Measurements from ENCODE around the gene GOLGA7B.
"Not testable (repeated sequence)": the region's sequence is repeated elsewhere in the genome, so short reads cannot be mapped to it uniquely, and the experiment has no call there.

The GOLGA7B gene

DNA sequence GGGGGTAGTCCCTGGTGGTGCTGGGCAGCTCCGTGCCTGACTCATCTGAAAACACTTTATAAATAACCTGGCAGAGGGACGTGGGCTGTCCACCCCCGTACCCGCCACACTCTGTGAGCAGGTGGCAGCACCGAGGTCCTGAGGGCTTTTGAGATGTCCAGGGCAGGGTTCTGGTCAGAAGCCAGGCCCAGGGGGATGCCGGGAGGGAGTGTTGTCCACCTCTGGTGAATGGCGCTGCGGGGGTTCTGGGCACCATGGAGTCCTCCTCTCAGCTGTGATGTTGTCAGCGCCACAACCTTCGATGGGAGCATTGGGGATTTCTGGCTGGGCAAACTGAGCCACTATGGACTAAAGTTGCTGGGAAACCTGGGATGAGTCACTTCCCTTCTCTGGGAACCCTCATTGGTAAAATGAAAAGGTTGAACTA is 27.4 kb upstream of the GOLGA7B start:
- no peaks in the 10 kb centered on the region for H3K27me3 Mint-ChIP-seq
- H3K9me3 Mint-ChIP-seq = no peaks in the 10 kb centered on the region
- no peak overlapping the region for H3K27ac Mint-ChIP-seq
- no peaks in the 10 kb centered on the region for H3K36me3 Mint-ChIP-seq (ENCODE audit: low read depth)
- no peak for DNase-seq
- no peaks in the 10 kb centered on the region for H3K4me1 Mint-ChIP-seq (ENCODE audit: low read depth)
- no peak overlapping the region for H3K4me3 Mint-ChIP-seq

DNA sequence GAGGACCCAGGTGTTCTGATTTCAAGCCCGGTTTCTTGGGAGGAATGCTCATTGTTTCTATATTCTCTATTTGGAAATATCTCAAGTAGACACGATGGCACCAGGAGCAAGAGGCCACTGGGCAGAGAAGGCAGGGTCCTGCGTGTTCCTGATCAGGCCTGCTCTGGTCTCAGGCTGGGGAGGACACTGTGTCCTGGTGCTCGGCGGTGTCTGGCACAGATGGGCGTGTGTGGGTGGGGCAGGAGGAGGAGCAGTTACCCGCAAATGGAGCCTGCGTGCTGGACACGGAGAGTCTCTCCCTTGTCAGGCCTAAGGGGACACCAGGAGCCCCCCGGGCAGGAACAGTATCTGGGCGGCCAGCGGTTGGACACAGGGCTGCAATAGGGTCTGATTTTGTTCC is 25.9 kb upstream of the GOLGA7B start:
- H3K36me3 Mint-ChIP-seq (ENCODE audit: low read depth) = no peaks in the 10 kb centered on the region
- peaks cover 6% of the 10 kb centered on the region for H3K4me1 Mint-ChIP-seq (ENCODE audit: low read depth)
- no peak overlapping the region for H3K4me3 Mint-ChIP-seq
- H3K27me3 Mint-ChIP-seq = no peaks in the 10 kb centered on the region
- H3K27ac Mint-ChIP-seq = no peak overlapping the region
- DNase-seq = no peak
- no peaks in the 10 kb centered on the region for H3K9me3 Mint-ChIP-seq

DNA sequence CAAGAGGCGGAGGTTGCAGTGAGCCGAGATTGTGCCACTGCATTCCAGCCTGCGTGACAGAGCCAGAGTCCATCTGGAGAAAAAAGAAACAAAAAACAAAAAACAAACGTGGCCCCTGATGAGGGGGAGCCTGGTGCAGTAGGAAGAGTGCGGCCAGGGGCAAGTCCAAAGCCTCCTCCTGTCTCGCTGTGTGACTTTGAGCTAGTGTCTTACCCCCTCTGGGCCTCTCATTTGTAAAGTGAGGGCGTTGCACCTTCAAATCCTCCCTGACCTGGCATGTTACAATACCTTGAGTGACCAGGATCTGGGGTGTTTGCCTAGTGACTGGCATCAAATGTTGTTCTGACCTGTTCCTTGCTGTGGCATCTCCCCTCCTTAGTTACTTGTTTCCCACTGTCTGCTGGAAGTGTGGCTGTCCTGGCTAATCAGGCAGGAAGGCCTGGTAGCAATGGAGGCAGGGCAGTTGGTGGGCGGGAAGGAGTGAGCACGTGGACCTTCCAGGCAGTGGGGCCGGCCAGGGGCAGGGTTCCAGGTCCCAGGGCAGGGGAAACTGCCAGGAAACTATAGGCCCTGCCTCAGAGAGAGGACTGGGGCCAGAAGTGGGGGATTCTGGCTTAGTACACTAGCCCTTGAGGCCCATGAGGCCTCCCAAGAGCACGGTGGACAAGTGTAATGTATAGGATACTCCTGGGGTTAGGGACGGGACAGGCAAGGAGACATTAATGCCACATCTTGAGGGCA is 24.5 kb upstream of the GOLGA7B start:
- no peak overlapping the region for H3K27ac Mint-ChIP-seq
- no peaks in the 10 kb centered on the region for H3K9me3 Mint-ChIP-seq
- no peaks in the 10 kb centered on the region for H3K36me3 Mint-ChIP-seq (ENCODE audit: low read depth)
- DNase-seq = no peak
- H3K4me3 Mint-ChIP-seq = no peak overlapping the region
- H3K27me3 Mint-ChIP-seq = no peaks in the 10 kb centered on the region
- peaks cover 17% of the 10 kb centered on the region for H3K4me1 Mint-ChIP-seq (ENCODE audit: low read depth)

- Mint-ChIP-seq H3K4me1 (ENCODE audit: low read depth) (peaks cover 19% of the 10 kb centered on the region), H3K27me3 (no peaks in the 10 kb centered on the region), H3K27ac (no peak overlapping the region), H3K4me3 (no peak overlapping the region), H3K36me3 (ENCODE audit: low read depth) (no peaks in the 10 kb centered on the region), H3K9me3 (no peaks in the 10 kb centered on the region)
- DNase-seq = no peak
These were observed 22.8 kb upstream of the GOLGA7B start for GRCh38 chr10:97826892-97827291.

GRCh38 chr10:97827702-97828291 is 21.8 kb upstream of the GOLGA7B start:
- no peak for DNase-seq
- H3K9me3 Mint-ChIP-seq = no peaks in the 10 kb centered on the region
- no peak overlapping the region for H3K27ac Mint-ChIP-seq
- H3K4me1 Mint-ChIP-seq (ENCODE audit: low read depth) = peaks cover 19% of the 10 kb centered on the region
- H3K36me3 Mint-ChIP-seq (ENCODE audit: low read depth) = no peaks in the 10 kb centered on the region
- no peaks in the 10 kb centered on the region for H3K27me3 Mint-ChIP-seq
- H3K4me3 Mint-ChIP-seq = no peak overlapping the region

DNA sequence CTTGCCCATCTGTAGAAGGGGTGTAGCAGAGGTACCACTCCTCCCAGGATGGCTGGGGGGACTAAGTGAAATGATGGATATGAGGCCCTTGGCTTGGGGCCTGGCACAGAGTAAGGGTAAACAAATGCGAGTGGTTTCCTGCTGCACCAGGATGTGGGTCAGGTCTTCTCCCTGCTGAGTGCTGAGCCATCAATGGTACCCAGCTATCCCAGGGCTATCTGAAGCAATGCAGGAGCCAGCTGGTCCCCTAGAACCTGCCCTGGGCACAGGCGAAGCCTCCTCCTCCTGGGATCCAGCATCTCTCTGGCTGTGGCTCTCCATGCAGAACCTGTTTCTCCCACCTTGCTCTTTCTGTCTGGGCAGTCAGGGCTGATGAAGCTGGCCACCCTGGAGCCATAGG is 20.9 kb upstream of the GOLGA7B start:
- Mint-ChIP-seq H3K36me3 (ENCODE audit: low read depth) (no peaks in the 10 kb centered on the region), H3K4me3 (no peak overlapping the region), H3K4me1 (ENCODE audit: low read depth) (peaks cover 19% of the 10 kb centered on the region), H3K27ac (no peak overlapping the region), H3K9me3 (no peaks in the 10 kb centered on the region), H3K27me3 (no peaks in the 10 kb centered on the region)
- no peak for DNase-seq

DNA sequence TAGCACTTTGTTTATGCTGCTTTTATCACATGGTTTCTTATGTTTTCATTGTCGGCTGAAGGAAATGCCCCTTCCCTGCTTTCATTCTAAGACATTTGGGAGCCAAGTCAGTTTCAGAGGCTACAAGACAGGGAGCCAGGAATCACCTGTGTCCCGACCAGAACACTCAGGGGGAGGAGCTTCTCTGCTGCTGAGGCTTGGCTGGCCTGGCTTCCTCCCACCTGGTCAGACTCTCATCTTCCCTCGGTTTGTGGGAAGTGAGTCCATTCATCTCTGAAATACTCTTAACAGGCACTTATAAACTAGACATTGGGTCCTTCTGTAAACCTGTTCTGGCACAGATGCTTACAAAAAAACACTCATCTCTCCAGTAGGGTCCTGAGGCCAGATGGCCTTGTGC is 19.6 kb upstream of the GOLGA7B start:
- H3K4me1 Mint-ChIP-seq (ENCODE audit: low read depth) = peaks cover 19% of the 10 kb centered on the region
- H3K27ac Mint-ChIP-seq = no peak overlapping the region
- H3K27me3 Mint-ChIP-seq = no peaks in the 10 kb centered on the region
- no peak overlapping the region for H3K4me3 Mint-ChIP-seq
- H3K9me3 Mint-ChIP-seq = no peaks in the 10 kb centered on the region
- H3K36me3 Mint-ChIP-seq (ENCODE audit: low read depth) = no peaks in the 10 kb centered on the region
- DNase-seq = no peak

GRCh38 chr10:97831259-97831658 is 18.4 kb upstream of the GOLGA7B start:
- no peaks in the 10 kb centered on the region for H3K27me3 Mint-ChIP-seq
- H3K36me3 Mint-ChIP-seq (ENCODE audit: low read depth) = no peaks in the 10 kb centered on the region
- H3K4me3 Mint-ChIP-seq = no peak overlapping the region
- no peak overlapping the region for H3K27ac Mint-ChIP-seq
- H3K9me3 Mint-ChIP-seq = peaks cover 2% of the 10 kb centered on the region
- peaks cover 19% of the 10 kb centered on the region for H3K4me1 Mint-ChIP-seq (ENCODE audit: low read depth)
- no peak for DNase-seq

GRCh38 chr10:97836446-97836845 is 13.2 kb upstream of the GOLGA7B start:
- no peak for DNase-seq
- no peak overlapping the region for H3K27ac Mint-ChIP-seq
- H3K36me3 Mint-ChIP-seq (ENCODE audit: low read depth) = no peaks in the 10 kb centered on the region
- no peak overlapping the region for H3K4me3 Mint-ChIP-seq
- peaks cover 6% of the 10 kb centered on the region for H3K9me3 Mint-ChIP-seq
- H3K27me3 Mint-ChIP-seq = no peaks in the 10 kb centered on the region
- peaks cover 11% of the 10 kb centered on the region for H3K4me1 Mint-ChIP-seq (ENCODE audit: low read depth)

DNA sequence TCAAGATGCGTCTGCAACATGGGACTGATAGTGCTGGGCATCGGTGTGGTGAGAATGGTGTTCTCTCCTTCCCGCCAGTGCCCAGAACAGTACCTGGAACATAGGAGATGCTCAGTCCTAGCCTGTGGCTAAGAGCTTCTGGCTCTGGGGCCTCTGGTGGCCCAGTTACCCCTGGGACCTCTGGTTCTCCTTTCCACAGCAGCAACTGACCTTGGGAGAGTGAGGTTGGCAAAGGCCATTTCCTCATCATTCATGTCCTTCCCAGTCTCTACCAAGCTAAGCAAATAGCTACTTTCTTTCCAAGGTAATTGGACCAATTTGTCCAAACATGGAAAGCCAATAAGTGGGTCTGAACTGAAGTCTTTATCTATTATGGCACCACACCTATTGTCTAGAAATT is 11.6 kb upstream of the GOLGA7B start:
- no peaks in the 10 kb centered on the region for H3K27me3 Mint-ChIP-seq
- no peak overlapping the region for H3K4me3 Mint-ChIP-seq
- H3K4me1 Mint-ChIP-seq (ENCODE audit: low read depth) = peaks cover 14% of the 10 kb centered on the region
- DNase-seq = no peak
- H3K36me3 Mint-ChIP-seq (ENCODE audit: low read depth) = no peaks in the 10 kb centered on the region
- no peak overlapping the region for H3K27ac Mint-ChIP-seq
- H3K9me3 Mint-ChIP-seq = peaks cover 6% of the 10 kb centered on the region

DNA sequence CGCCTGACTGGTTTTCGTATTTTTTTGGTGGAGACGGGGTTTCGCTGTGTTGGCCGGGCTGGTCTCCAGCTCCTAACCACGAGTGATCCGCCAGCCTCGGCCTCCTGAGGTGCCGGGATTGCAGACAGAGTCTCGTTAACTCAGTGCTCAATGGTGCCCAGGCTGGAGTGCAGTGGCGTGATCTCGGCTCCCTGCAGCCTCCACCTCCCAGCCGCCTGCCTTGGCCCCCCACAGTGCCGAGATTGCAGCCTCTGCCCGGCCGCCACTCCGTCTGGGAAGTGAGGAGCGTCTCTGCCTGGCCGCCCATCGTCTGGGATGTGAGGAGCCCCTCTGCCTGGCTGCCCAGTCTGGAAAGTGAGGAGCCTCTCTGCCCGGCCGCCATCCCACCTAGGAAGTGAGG is 8.5 kb upstream of the GOLGA7B start:
- peaks cover 15% of the 10 kb centered on the region for H3K4me1 Mint-ChIP-seq (ENCODE audit: low read depth)
- not testable (repeated sequence) for H3K27me3 Mint-ChIP-seq; DNase-seq; H3K36me3 Mint-ChIP-seq (ENCODE audit: low read depth); H3K9me3 Mint-ChIP-seq; H3K4me3 Mint-ChIP-seq; H3K27ac Mint-ChIP-seq

DNA sequence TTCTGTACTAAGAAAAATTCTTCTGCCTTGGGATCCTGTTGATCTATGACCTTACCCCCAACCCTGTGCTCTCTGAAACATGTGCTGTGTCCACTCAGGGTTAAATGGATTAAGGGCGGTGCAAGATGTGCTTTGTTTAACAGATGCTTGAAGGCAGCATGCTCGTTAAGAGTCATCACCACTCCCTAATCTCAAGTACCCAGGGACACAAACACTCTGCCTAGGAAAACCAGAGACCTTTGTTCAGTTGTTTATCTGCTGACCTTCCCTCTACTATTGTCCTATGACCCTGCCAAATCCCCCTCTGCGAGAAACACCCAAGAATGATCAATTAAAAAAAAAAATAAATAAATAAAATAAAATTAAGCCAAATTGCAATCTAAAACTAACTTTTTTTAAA is 7.5 kb upstream of the GOLGA7B start:
- H3K27me3 Mint-ChIP-seq; H3K9me3 Mint-ChIP-seq; DNase-seq; H3K27ac Mint-ChIP-seq; H3K36me3 Mint-ChIP-seq (ENCODE audit: low read depth); H3K4me3 Mint-ChIP-seq: not testable (repeated sequence)
- H3K4me1 Mint-ChIP-seq (ENCODE audit: low read depth) = peaks cover 15% of the 10 kb centered on the region

- H3K4me3 Mint-ChIP-seq = no peak overlapping the region
- DNase-seq = no peak
- no peak overlapping the region for H3K27ac Mint-ChIP-seq
- no peaks in the 10 kb centered on the region for H3K9me3 Mint-ChIP-seq
- peaks cover 15% of the 10 kb centered on the region for H3K4me1 Mint-ChIP-seq (ENCODE audit: low read depth)
- no peaks in the 10 kb centered on the region for H3K36me3 Mint-ChIP-seq (ENCODE audit: low read depth)
- H3K27me3 Mint-ChIP-seq = no peaks in the 10 kb centered on the region
These were observed 6.9 kb upstream of the GOLGA7B start for GRCh38 chr10:97842656-97843280.

GRCh38 chr10:97843281-97843671 is 6.4 kb upstream of the GOLGA7B start:
- no peaks in the 10 kb centered on the region for H3K36me3 Mint-ChIP-seq (ENCODE audit: low read depth)

DNA sequence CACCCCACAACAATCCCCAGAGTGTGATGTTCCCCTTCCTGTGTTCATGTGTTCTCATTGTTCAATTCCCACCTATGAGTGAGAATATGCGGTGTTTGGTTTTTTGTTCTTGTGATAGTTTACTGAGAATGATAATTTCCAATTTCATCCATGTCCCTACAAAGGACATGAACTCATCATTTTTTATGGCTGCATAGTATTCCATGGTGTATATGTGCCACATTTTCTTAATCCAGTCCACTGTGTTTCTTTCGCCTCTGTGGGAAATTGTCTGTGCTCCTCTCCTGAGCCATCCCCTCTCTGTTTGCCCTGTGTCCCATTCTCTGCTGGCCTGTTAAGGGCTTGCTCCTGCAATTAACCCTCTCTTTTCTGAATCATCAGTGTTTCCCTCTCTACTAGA is 5.7 kb upstream of the GOLGA7B start:
- H3K9me3 Mint-ChIP-seq; H3K27ac Mint-ChIP-seq; H3K27me3 Mint-ChIP-seq; H3K36me3 Mint-ChIP-seq (ENCODE audit: low read depth); DNase-seq; H3K4me3 Mint-ChIP-seq: not testable (repeated sequence)
- peaks cover 18% of the 10 kb centered on the region for H3K4me1 Mint-ChIP-seq (ENCODE audit: low read depth)

More at GRCh38 chr10:97843281-97843671, 6.4 kb upstream of the GOLGA7B start:
- Mint-ChIP-seq H3K9me3 (no peaks in the 10 kb centered on the region), H3K27me3 (no peaks in the 10 kb centered on the region), H3K27ac (no peak overlapping the region), H3K4me1 (ENCODE audit: low read depth) (peaks cover 15% of the 10 kb centered on the region), H3K4me3 (no peak overlapping the region)
- no peak for DNase-seq

All from activated T-cell treated with anti-CD3 and anti-CD28 coated beads, Interleukin-2, amount 50 U/mL, for 24 hours (primary cell).